Measurements from ENCODE around the gene SLC25A21. TPM values are rescaled to one million over a fixed set of nuclear protein-coding genes. Genes with fewer than 3 reads are reported as not detected.
A peak's percentile ranks its signal among the peaks of the same experiment; 100 is the strongest.
"Not testable (repeated sequence)": the region's sequence is repeated elsewhere in the genome, so short reads cannot be mapped to it uniquely, and the experiment has no call there.

The SLC25A21 gene
- total RNA-seq, 1 donor from 2014 or later = 0.56 TPM

- Mint-ChIP-seq H3K4me3 (ENCODE audit: unreplicated experiment) (no peak overlapping the region), H3K9me3 (ENCODE audit: unreplicated experiment) (no peaks in the 10 kb centered on the region), H3K27me3 (ENCODE audit: unreplicated experiment) (peaks cover 47% of the 10 kb centered on the region), H3K36me3 (ENCODE audit: unreplicated experiment) (peaks cover 2% of the 10 kb centered on the region), H3K4me1 (ENCODE audit: unreplicated experiment) (no peaks in the 10 kb centered on the region), H3K27ac (ENCODE audit: unreplicated experiment) (no peak overlapping the region)
- TF ChIP-seq CTCF (IDR thresholded peaks at IDR 0.05) = no peak
- DNase-seq (ENCODE audit: extremely low spot score, unreplicated experiment) = no peak
Measured at GRCh38 chr14:37165794-37166193, 6.6 kb downstream of the SLC25A21 start.

GRCh38 chr14:37162307-37162706, 10.1 kb downstream of the SLC25A21 start:
- peaks cover 64% of the 10 kb centered on the region for H3K27me3 Mint-ChIP-seq (ENCODE audit: unreplicated experiment)
- not testable (repeated sequence) for DNase-seq (ENCODE audit: extremely low spot score, unreplicated experiment); H3K27ac Mint-ChIP-seq (ENCODE audit: unreplicated experiment); H3K4me1 Mint-ChIP-seq (ENCODE audit: unreplicated experiment); H3K4me3 Mint-ChIP-seq (ENCODE audit: unreplicated experiment); H3K36me3 Mint-ChIP-seq (ENCODE audit: unreplicated experiment)
- peaks cover 10% of the 10 kb centered on the region for H3K9me3 Mint-ChIP-seq (ENCODE audit: unreplicated experiment)

- Mint-ChIP-seq H3K36me3 (ENCODE audit: unreplicated experiment) (peaks cover 5% of the 10 kb centered on the region), H3K9me3 (ENCODE audit: unreplicated experiment) (peaks cover 10% of the 10 kb centered on the region), H3K27ac (ENCODE audit: unreplicated experiment) (no peak overlapping the region), H3K27me3 (ENCODE audit: unreplicated experiment) (peaks cover 50% of the 10 kb centered on the region), H3K4me1 (ENCODE audit: unreplicated experiment) (no peaks in the 10 kb centered on the region), H3K4me3 (ENCODE audit: unreplicated experiment) (no peak overlapping the region)
- TF ChIP-seq CTCF (IDR thresholded peaks at IDR 0.05) = no peak
- DNase-seq (ENCODE audit: extremely low spot score, unreplicated experiment) = no peak
Measured at GRCh38 chr14:37157987-37158386, 14.4 kb downstream of the SLC25A21 start.

GRCh38 chr14:37153483-37153882, 18.9 kb downstream of the SLC25A21 start:
- Mint-ChIP-seq H3K27me3 (ENCODE audit: unreplicated experiment) (peaks cover 42% of the 10 kb centered on the region), H3K4me3 (ENCODE audit: unreplicated experiment) (no peak overlapping the region)

DNA sequence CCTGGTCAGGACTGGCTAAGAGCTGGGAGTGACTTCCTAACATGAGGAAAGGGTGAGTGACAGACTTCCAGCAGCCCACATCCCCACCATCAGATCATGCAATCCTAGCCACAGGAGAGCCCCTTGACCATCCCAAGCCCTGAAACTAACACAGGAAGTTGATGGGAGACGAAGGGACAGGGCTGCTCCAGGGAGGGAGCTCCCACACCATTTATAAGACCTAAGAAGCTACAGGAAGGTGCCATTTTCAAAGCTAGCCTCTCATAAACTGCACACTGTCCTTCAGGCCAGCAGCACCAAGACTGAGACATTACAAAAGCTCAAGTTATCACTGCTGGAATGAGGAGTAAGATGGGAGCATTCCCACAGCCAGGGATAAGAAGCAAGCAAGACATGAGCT, 19.4 kb downstream of the SLC25A21 start:
- no peaks in the 10 kb centered on the region for H3K9me3 Mint-ChIP-seq (ENCODE audit: unreplicated experiment)
- no peak overlapping the region for H3K27ac Mint-ChIP-seq (ENCODE audit: unreplicated experiment)
- no peak for DNase-seq (ENCODE audit: extremely low spot score, unreplicated experiment)
- TF ChIP-seq CTCF (IDR thresholded peaks at IDR 0.05) = no peak
- H3K4me3 Mint-ChIP-seq (ENCODE audit: unreplicated experiment) = no peak overlapping the region
- H3K27me3 Mint-ChIP-seq (ENCODE audit: unreplicated experiment) = peaks cover 37% of the 10 kb centered on the region
- H3K36me3 Mint-ChIP-seq (ENCODE audit: unreplicated experiment) = no peaks in the 10 kb centered on the region
- H3K4me1 Mint-ChIP-seq (ENCODE audit: unreplicated experiment) = peaks cover 4% of the 10 kb centered on the region

More at GRCh38 chr14:37153483-37153882, 18.9 kb downstream of the SLC25A21 start:
- Mint-ChIP-seq H3K9me3 (ENCODE audit: unreplicated experiment) (no peaks in the 10 kb centered on the region), H3K36me3 (ENCODE audit: unreplicated experiment) (no peaks in the 10 kb centered on the region), H3K4me1 (ENCODE audit: unreplicated experiment) (peaks cover 4% of the 10 kb centered on the region), H3K27ac (ENCODE audit: unreplicated experiment) (no peak overlapping the region)
- no peak for DNase-seq (ENCODE audit: extremely low spot score, unreplicated experiment)
- no peak for TF ChIP-seq CTCF (IDR thresholded peaks at IDR 0.05)

GRCh38 chr14:37150414-37150813, 22.0 kb downstream of the SLC25A21 start:
- no peaks in the 10 kb centered on the region for H3K36me3 Mint-ChIP-seq (ENCODE audit: unreplicated experiment)
- peak; percentile 78 for TF ChIP-seq CTCF (IDR thresholded peaks at IDR 0.05)
- no peak for DNase-seq (ENCODE audit: extremely low spot score, unreplicated experiment)
- peaks cover 11% of the 10 kb centered on the region for H3K4me1 Mint-ChIP-seq (ENCODE audit: unreplicated experiment)
- H3K27me3 Mint-ChIP-seq (ENCODE audit: unreplicated experiment) = peaks cover 21% of the 10 kb centered on the region
- no peaks in the 10 kb centered on the region for H3K9me3 Mint-ChIP-seq (ENCODE audit: unreplicated experiment)
- no peak overlapping the region for H3K27ac Mint-ChIP-seq (ENCODE audit: unreplicated experiment)
- H3K4me3 Mint-ChIP-seq (ENCODE audit: unreplicated experiment) = no peak overlapping the region
